DMS53 treated with DMSO at 0.1 percent for 48 hours (cell line): ENCODE results near the gene KLHL26.

Source experiments
- DNase-seq: peaks from one replicate; lab custom pipeline; 2025; ENCODE audit not compliant: unreplicated experiment; lab: John Stamatoyannopoulos, UW

Gene KLHL26

GRCh38 chr19:18647807-18648206 is 11.0 kb downstream of the KLHL26 start:
- no peak for DNase-seq

- no peak for DNase-seq
Observed at GRCh38 chr19:18648973-18649315, 12.1 kb downstream of the KLHL26 start.

GRCh38 chr19:18649371-18650020 is 12.7 kb downstream of the KLHL26 start:
- DNase-seq: no peak

GRCh38 chr19:18650021-18650390 is 13.2 kb downstream of the KLHL26 start:
- DNase-seq: no peak

- DNase-seq: no peak
Observed at GRCh38 chr19:18650468-18651041, 13.7 kb downstream of the KLHL26 start.

- DNase-seq: no peak
Observed at GRCh38 chr19:18651300-18651699, 14.5 kb downstream of the KLHL26 start.

- DNase-seq: no peak
Observed at GRCh38 chr19:18651733-18652132, 14.9 kb downstream of the KLHL26 start.

GRCh38 chr19:18653853-18654252 is 17.0 kb downstream of the KLHL26 start:
- DNase-seq: no peak

- no peak for DNase-seq
Observed at GRCh38 chr19:18654469-18654868, 17.6 kb downstream of the KLHL26 start.

- DNase-seq: no peak
Observed at GRCh38 chr19:18655173-18655844, 18.5 kb downstream of the KLHL26 start.

- no peak for DNase-seq
Observed at GRCh38 chr19:18656337-18657086, 19.7 kb downstream of the KLHL26 start.

- no peak for DNase-seq
Observed at GRCh38 chr19:18657590-18658365, 20.9 kb downstream of the KLHL26 start.

GRCh38 chr19:18658366-18658855 is 21.6 kb downstream of the KLHL26 start:
- no peak for DNase-seq

- DNase-seq: no peak
Observed at GRCh38 chr19:18659281-18660050, 22.6 kb downstream of the KLHL26 start.

GRCh38 chr19:18660051-18660910 is 23.5 kb downstream of the KLHL26 start:
- DNase-seq: no peak

GRCh38 chr19:18660939-18661670 is 24.3 kb downstream of the KLHL26 start:
- DNase-seq: no peak

- no peak for DNase-seq
Observed at GRCh38 chr19:18662972-18663732, 26.3 kb downstream of the KLHL26 start.
